Mucosa of stomach (tissue), 1 donor: ENCODE results near the gene MVP.

Experiments used
- H3K27me3 ChIP-seq: one replicate; pipeline ENCODE4 v1.7.0; 2013; ENCODE audit warnings: mild to moderate bottlenecking, low read length; ENCODE audit not compliant: control insufficient read depth, insufficient read depth
- H3K36me3 ChIP-seq: one replicate; pipeline ENCODE4 v1.7.0; 2013; ENCODE audit warnings: low read length; ENCODE audit not compliant: control insufficient read depth, insufficient read depth
- H3K4me1 ChIP-seq: one replicate; pipeline ENCODE4 v1.7.0; 2013; ENCODE audit warnings: mild to moderate bottlenecking, low read length; ENCODE audit not compliant: control insufficient read depth, insufficient read depth
- H3K4me3 ChIP-seq: one replicate; pipeline ENCODE4 v1.7.0; 2013; ENCODE audit warnings: low read length
- H3K9ac ChIP-seq: one replicate; pipeline ENCODE4 v1.7.0; 2013; ENCODE audit warnings: mild to moderate bottlenecking, low read length, moderate library complexity
- H3K9me3 ChIP-seq: one replicate; pipeline ENCODE4 v1.7.0; 2013; ENCODE audit warnings: mild to moderate bottlenecking, low read length, moderate library complexity; ENCODE audit not compliant: control insufficient read depth
- donor health status: Pancreatic carcinoma.

MVP gene

DNA sequence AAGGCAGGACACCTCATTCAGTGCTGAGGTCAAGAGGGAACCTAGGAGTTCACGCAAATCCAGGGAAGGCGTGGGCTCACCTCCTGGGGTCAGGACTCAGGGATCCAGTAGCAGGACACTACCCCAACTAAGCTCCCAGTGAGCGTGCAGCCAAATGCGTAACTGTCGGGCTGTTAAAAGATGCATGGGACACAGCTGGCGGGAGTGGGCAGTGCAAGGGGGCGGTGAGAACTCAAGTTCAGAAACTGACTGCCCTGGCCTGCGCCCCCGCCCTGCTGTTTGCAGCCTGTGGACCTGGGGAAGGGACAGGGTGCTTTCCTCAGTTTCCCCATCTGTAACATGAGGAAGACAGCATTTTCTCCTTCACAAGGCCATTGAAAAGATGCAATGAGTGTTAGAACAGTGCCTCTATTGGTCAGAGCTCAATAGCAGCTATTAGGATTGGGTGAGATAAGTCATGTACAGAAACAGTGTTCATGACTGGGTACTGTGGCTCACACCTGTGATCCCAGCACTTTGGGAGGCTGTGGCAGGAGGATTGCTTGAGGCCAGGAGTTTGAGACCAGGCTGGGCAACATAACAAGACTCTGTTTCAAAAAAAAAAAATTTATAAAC, 22.6 kb downstream of the MVP start:
- Histone ChIP-seq H3K9me3 (no peaks in the 10 kb centered on the region), H3K4me1 (no peaks in the 10 kb centered on the region), H3K9ac (no peak overlapping the region), H3K4me3 (no peak overlapping the region), H3K36me3 (peaks cover 23% of the 10 kb centered on the region), H3K27me3 (no peaks in the 10 kb centered on the region)

DNA sequence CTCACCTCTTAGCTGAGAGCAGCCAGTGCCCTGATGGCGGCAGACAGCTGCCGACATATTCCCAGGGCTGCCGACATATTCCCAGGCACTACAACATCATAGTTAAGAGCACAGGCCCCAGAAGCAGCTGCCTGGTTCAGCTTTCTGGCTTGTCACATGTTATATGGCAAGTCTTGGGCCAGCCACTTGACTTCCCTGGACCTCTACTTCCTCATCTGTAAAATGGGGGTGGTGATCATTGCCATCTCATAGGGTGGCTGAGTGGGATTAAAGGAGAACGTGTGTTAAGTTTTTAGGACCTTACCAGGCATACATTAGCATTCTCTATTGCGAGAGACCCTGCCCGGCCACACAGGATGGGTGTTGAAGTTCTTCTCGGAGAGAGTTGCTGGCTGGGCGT, 23.7 kb downstream of the MVP start:
- Histone ChIP-seq H3K4me3 (no peak overlapping the region), H3K27me3 (no peaks in the 10 kb centered on the region), H3K36me3 (peaks cover 27% of the 10 kb centered on the region), H3K9ac (no peak overlapping the region), H3K9me3 (no peaks in the 10 kb centered on the region), H3K4me1 (no peaks in the 10 kb centered on the region)

DNA sequence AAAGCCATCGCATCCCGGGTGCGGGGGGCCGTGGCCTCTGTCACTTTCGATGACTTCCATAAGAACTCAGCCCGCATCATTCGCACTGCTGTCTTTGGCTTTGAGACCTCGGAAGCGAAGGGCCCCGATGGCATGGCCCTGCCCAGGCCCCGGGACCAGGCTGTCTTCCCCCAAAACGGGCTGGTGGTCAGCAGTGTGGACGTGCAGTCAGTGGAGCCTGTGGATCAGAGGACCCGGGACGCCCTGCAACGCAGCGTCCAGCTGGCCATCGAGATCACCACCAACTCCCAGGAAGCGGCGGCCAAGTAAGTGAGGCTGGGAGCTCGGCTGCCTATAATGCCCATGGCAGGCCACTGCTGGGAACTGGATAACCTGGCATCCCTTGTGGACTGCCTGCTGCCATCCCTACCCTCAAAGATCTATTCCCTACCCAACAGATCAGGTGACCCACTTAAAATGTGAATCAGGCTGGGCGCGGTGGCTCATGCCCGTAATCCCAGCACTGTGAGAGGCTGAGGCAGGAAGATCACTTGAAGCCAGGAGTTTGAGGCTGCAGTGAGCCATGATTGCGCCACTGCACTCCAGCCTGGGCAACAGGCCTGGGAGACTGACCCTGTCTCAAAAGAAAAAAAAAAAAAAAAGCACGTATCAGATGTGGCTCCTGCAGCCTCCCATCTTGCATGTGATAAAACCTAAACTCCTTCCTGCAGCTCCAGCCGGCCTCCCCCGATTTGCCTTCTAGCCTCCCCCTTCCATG, 24.5 kb downstream of the MVP start:
- Histone ChIP-seq H3K36me3 (peaks cover 27% of the 10 kb centered on the region), H3K4me1 (no peaks in the 10 kb centered on the region), H3K27me3 (no peaks in the 10 kb centered on the region), H3K9me3 (no peaks in the 10 kb centered on the region), H3K9ac (no peak overlapping the region), H3K4me3 (no peak overlapping the region)

DNA sequence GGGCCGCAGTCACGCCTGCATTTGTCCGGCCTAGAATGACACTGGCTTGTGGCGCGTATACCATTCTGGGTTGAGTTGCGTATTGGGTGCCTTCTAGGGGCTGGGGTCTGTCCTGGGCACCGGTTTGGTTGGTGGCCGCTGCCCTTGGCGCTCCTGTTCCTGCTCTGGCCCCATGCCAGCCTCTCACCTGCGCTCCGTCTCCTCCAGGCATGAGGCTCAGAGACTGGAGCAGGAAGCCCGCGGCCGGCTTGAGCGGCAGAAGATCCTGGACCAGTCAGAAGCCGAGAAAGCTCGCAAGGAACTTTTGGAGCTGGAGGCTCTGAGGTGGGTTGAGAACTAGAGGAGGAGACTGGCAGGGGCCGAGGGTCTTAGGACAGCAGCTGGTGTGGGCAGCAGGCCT, 25.4 kb downstream of the MVP start:
- peaks cover 21% of the 10 kb centered on the region for H3K36me3 ChIP-seq
- H3K9me3 ChIP-seq: no peaks in the 10 kb centered on the region
- no peaks in the 10 kb centered on the region for H3K27me3 ChIP-seq
- no peak overlapping the region for H3K4me3 ChIP-seq
- no peaks in the 10 kb centered on the region for H3K4me1 ChIP-seq
- no peak overlapping the region for H3K9ac ChIP-seq

DNA sequence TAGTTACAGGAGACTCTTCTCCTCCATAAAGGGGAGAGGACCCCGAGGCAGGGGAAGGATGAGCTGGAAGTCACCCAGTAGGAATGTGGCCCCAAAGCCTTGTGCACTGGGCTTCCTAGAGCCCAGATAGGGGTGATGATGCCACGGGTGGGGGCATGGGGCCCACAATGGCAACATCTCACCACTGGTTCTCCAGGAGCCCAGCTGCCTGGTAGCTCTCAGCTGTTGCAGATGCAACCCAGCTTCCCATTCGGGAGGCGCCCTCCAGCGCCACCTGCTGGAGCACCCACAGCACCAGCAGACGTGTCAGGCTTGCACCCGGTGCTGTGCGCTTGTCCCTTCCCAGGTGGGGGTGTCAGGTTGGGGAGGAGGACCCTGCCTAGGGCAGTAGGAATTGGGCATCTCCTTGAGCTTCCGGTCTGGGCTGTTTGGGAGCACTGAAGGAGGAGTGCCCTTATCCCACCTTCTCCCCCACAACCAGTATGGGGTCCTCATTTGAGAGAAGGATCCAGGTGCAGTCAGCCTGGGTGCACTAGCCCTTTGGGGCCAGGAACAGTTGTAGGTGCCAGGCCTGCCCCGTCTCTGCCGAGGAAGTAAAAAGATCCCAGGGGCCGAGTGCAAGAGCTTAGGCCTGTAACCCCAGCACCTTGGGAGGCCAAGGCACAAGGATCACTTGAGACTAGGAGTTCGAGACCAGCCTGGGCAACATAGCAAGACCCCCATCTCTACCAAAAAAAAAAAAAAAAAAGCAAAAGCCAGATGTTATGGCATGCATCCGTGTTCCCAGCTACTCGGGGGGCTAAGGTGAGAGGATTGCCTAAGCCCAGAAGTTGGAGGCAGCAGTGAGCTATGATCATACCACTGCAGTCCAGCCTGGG, 28.4 kb downstream of the MVP start:
- H3K4me1 ChIP-seq: no peaks in the 10 kb centered on the region
- peaks cover 15% of the 10 kb centered on the region for H3K36me3 ChIP-seq
- H3K27me3 ChIP-seq: no peaks in the 10 kb centered on the region
- H3K9ac ChIP-seq: no peak overlapping the region
- no peak overlapping the region for H3K4me3 ChIP-seq
- no peaks in the 10 kb centered on the region for H3K9me3 ChIP-seq

DNA sequence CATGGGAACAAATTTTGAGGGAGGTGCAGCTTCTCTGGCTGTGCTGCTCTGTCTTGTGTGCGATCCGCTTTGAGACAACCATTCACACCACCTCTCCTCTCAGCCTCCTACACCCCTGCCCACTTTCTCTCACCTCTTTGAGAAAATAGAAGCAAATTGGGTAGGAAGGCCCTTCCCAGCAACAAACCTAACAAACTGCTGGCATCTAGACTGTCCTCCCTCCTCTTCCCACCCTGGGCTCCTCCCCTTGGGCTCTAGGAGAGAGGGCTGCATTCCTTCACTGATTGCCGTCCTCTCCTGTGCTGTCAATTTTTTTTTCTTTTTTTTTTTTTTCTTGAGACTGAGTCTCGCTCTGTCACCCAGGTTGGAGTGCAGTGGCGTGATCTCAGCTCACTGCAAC, 29.2 kb downstream of the MVP start:
- H3K4me3 ChIP-seq: no peak overlapping the region
- peaks cover 15% of the 10 kb centered on the region for H3K36me3 ChIP-seq
- H3K9me3 ChIP-seq: no peaks in the 10 kb centered on the region
- H3K9ac ChIP-seq: no peak overlapping the region
- H3K4me1 ChIP-seq: no peaks in the 10 kb centered on the region
- no peaks in the 10 kb centered on the region for H3K27me3 ChIP-seq

DNA sequence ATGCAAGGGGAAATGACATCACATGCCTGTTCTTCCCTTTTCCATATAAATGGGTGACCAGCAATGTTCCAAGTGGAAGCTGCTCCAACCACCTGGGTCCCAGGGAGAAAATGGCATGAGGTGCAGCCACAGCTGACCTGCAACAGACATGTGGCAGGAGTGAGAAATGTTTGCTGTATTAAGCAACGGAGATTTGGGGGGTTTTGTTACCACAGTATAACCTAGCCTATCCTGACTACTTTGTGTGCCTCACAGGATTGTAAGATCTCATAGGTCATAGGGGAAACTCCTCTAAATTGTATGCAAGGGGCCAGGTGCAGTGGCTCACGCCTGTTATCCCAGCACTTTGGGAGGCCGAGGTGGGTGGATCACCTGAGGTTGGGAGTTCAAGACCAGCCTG, 30.7 kb downstream of the MVP start:
- H3K4me1 ChIP-seq: peaks cover 9% of the 10 kb centered on the region
- no peaks in the 10 kb centered on the region for H3K27me3 ChIP-seq

DNA sequence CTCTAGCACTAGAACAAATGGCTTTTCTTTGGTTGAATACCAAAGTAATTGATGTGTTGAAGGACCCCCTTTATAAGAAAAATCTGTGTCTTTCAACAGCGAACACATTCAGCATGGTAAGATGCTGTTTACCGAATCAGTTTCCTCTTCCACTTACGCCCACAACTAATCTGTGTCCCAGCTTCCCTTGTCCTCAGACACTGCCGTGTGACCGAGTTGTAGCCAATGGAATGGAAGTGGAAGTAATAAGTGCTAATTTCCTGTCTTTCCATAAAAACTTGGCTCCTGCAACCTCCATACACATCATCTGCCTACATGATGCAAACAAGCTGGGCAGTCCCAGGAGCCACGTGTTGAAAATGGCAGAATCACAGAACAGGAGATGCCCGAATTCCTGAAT, 32.4 kb downstream of the MVP start:
- Histone ChIP-seq H3K4me1 (peaks cover 12% of the 10 kb centered on the region), H3K9me3 (no peaks in the 10 kb centered on the region), H3K36me3 (peaks cover 4% of the 10 kb centered on the region), H3K9ac (no peak overlapping the region), H3K27me3 (no peaks in the 10 kb centered on the region), H3K4me3 (no peak overlapping the region)

More for the DNA sequence above, 30.7 kb downstream of the MVP start:
- Histone ChIP-seq H3K9ac (no peak overlapping the region), H3K4me3 (no peak overlapping the region), H3K36me3 (peaks cover 4% of the 10 kb centered on the region), H3K9me3 (no peaks in the 10 kb centered on the region)

DNA sequence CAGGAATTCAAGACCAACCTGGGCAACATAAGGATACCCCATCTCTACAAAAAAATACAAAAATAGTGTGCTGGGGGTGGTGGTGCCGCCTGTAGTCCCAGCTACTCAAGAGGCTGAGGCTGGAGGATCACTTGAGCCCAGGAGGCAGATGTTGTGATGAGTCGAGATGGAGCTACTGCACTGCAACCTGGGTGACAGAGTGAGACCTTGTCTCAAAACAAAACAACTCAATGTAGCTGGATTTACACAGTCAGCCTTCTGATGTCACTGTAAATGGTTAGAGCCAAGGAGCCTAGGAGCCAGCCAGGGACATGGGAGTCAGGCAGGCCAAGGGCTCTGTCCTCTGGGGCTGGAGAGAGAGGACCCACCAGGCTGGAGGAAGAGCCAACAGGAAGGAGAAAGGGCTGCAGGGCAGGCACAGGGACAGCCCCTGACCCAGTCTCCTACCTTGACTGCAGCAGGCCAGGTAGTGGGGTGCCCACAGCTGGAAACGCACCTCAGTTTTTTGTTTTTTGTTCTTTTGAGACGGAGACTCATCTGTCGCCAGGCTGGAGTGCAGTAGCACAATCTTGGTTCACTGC, 34.3 kb downstream of the MVP start:
- no peak overlapping the region for H3K9ac ChIP-seq
- no peaks in the 10 kb centered on the region for H3K9me3 ChIP-seq
- no peaks in the 10 kb centered on the region for H3K36me3 ChIP-seq
- no peak overlapping the region for H3K4me3 ChIP-seq
- H3K4me1 ChIP-seq: peaks cover 12% of the 10 kb centered on the region
- H3K27me3 ChIP-seq: no peaks in the 10 kb centered on the region

DNA sequence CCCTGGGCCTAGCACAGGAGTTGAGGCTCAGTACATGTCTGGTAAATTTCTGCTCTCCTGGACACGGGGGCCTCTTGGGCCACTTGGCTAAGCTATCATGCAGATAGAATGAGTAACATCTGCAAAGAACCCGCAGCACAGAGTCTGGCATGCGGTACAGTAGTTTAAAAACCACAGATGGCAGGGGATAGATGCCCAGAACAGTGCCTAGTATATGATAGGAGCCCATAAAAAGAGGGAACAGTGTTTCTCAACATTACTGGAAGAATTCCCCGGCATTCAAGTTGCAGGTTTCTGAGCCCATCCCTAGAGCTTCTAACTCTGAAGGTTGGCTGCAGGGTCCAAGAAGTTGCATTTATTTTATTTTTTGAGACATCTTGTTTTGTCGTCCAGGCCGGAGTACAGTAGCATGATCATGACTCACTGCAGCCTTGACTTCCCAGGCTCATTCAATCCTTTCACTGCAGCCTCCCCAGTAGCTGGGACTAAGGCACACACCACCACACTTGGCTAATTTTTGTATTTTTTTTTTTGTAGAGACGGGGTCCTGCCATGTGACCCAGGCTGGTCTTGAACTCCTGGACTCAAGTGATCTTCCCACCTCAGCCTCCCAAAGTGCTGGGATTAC, 37.0 kb downstream of the MVP start:
- Histone ChIP-seq H3K9ac (no peak overlapping the region), H3K4me3 (no peak overlapping the region), H3K4me1 (peaks cover 27% of the 10 kb centered on the region), H3K9me3 (no peaks in the 10 kb centered on the region), H3K36me3 (no peaks in the 10 kb centered on the region), H3K27me3 (no peaks in the 10 kb centered on the region)

DNA sequence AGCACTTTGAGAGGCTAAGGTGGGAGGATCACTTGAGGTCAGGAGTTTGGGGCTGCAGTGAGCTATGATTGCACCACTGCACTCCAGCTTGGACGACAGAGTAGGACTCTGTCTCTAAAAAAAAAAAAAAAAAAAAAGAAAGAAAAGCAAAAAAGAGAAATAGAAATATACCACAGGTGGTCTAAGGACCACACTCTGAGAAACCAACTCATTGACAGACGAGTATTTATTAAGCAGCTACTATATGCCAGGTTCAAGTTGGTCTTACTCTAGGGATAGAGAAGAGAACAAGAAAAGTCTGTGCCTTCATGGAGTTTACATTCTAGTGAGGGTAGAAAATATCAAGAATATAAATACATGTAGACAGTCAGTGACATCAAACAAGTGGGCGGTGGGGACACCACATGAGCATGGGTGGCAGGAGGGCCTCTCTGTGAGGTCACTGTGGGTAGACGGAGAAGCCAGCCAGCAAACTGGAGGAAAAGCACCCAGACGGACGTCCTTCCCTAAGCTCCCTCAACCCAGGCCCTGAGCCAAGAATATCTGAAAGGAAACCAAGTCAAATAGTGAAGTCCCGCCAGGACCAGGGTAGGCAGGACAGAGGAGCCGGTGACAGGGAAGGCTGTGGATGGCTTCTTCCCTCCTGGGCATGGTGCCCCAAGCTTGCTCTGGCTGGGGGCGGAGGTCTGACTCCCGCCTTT, 38.0 kb downstream of the MVP start:
- H3K27me3 ChIP-seq: no peaks in the 10 kb centered on the region
- no peaks in the 10 kb centered on the region for H3K36me3 ChIP-seq
- H3K9me3 ChIP-seq: no peaks in the 10 kb centered on the region
- H3K4me3 ChIP-seq: no peak overlapping the region
- peaks cover 32% of the 10 kb centered on the region for H3K4me1 ChIP-seq
- H3K9ac ChIP-seq: no peak overlapping the region
